Embryonic facial prominence (tissue), 1 donor: ENCODE measurements around the gene ATP11B.

Experiments
- DNase-seq: peaks from one replicate; pipeline ENCODE4 v3.0.0-alpha.2; 2016; ENCODE audit errors: extremely low spot score

Gene ATP11B

DNA sequence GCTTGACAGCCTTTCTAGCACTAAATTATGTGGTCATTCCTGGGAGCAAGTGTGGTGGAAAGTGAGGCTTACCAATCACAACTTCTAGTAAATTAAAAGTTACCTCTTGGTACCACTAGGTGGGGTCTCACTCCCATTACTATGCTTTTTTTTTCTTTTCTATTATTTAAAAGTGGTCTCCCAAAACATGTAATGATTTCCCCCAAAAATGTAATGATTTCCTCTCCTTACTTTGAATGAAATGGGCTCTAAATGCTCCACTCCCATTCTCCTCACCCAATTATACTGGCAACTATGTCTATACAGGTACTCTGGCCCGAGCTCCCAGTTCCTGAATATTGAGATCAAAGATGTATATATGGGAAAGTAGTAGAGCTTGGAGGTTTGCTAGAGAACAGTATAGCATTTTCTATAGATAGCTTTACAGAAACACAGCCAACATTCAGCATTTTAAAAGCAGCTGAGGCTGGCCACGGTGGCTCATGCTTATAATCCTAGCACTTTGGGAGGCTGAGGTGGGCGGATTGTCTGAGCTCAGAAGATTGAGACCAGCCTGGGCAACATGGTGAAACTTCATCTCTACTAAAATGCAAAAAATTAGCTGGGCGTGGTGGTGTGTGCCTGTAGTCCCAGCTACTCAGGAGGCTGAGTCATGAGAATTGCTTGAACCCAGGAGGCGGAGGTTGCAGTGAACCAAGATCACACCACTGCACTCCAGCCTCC is 116.2 kb downstream of the ATP11B start:
- DNase-seq = no peak

DNA sequence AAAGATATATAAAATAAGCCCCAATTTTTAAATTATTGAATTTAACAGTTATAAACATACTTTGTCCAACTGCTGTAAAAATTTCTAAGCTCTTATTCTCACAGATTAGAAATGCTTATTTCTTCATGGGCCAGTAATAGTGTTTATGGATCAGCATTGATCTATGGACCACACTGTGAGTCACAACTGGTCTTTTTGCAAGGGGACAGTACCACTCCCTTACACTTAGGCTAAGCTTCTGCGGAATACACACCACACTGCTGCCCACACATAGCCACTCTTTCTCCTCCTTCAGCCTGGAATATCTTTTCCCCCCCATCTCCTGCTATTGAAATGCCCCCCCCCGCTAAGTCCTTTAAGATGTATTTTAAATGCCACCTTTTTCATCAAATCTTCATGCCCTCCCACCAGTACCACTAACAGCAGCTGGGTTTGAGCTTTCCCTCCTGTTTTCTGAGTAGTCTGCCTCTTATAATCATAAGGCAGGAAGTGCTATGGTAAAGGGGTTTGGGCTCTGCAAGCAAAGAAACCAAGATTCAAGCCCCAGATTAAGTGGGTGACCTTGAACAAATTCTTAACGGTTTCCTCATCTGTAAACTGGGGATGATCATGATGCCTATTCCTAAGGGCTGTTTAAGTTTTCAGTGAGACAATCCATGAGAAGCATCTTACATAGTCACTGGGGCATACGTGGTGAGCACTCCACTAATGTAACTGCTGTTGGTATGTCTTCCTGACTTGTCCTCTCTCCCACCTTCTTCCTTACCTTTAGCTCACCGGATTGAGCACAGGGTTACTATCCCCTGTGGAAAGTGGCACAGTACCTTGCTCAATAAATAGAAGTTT is 117.9 kb downstream of the ATP11B start:
- DNase-seq = no peak

DNA sequence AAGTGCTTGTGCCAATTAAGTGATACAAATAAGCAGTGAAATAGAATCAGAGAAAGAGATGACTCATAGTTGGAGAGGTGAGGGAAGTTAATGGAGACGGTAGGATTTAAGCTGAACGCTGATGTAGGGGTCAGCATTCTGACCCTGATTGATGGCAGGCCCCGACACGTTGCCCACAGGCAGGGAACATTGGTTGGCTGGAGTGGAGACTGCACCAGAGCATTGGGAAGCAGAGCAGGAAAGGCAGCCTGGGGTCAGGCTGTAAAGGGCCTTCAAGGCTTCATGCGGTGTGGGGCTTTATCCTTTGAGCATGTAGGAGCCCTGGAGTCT is 118.4 kb downstream of the ATP11B start:
- DNase-seq = no peak

DNA sequence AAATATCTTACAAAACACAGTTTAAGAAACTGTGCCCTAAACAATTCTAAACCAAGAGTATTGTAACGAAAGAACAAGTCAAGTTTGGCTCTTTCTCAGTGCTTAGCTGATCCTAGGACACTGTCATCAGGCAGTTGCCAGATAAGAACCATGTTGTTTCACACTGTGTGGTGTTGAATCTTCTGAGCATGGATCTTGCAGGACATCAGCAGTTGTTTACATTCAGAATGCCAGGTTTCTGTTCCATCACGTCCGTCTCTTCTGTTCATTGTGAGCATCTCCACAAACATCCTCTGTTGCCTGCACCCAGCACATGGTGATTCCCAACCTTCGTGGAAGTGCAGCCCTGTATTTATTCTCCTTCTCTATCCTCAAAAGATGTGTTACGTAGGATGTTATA is 119.2 kb downstream of the ATP11B start:
- DNase-seq = no peak

DNA sequence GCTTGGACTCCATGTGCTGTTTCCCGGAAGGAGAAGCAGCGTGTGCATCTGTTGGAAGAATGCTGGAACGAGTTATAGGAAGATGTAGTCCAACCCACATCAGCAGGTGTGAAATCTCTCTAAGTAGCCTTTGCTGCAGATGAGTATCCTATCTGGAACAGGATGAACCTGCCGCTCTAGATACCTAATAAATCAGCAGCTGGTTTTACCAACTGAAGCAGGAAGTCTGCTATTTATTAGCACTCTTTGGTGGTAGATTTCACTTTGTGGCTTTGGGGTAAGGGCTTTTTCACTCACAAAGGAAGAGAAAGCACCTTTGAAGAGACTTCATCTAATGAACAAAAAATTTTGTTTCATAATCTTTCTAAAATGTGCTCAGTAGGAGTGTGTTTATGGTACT is 120.6 kb downstream of the ATP11B start:
- no peak for DNase-seq

DNA sequence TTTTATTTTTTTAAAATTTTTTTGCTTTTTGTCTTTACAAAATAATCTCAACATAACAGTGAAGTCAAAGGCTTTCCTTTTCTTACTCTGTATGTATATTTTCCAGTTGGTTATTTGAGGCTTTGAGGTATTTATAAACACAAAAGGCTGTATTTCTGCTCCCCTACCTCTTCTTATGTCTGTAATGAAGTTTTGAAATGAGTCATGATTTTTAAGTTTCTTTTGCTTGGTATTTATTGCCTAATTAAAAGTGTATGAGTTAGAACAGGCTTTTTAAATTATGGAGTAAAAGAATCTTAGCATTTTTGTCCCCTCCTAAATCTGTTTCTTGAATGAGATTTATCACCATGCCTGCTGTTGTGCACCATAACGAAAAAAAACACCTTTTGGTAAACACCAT is 121.0 kb downstream of the ATP11B start:
- no peak for DNase-seq

DNA sequence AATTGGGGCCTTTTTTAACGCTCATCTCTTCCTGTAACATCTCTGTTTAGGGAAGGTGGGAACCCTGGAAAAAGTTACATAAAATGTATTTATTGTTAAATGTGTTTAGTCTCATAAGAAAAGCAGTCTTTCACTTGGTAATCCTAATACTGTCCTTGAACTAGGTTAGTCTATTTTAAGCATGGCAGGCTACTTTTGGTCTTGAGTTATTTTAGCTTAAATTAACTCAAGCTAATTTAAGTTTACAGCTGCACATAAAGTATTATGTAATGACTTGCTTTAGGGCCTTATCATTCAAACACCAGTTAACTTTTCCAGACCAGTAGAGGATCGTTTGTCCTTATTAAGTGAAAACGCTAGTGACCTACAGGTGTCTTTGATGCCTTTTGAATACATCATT is 123.8 kb downstream of the ATP11B start:
- DNase-seq = no peak

DNA sequence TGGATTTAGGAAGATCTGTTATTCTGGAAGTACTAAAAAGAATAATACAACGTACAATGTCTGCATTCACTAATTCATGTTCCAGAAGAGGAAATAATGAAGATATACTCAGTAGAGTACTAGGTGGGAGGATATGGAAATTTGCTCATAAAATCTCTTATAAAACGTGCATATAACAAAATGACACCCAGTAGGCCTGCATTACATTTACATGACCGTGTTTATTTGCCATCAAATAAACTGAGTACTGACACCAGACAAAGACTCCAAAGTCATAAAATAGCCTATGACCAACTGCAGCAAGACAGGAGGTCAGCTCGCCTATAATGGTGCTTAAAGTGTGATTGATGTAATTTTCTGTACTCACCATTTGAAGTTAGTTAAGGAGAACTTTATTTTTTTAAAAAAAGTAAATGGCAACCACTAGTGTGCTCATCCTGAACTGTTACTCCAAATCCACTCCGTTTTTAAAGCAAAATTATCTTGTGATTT is 126.6 kb downstream of the ATP11B start:
- DNase-seq = no peak

DNA sequence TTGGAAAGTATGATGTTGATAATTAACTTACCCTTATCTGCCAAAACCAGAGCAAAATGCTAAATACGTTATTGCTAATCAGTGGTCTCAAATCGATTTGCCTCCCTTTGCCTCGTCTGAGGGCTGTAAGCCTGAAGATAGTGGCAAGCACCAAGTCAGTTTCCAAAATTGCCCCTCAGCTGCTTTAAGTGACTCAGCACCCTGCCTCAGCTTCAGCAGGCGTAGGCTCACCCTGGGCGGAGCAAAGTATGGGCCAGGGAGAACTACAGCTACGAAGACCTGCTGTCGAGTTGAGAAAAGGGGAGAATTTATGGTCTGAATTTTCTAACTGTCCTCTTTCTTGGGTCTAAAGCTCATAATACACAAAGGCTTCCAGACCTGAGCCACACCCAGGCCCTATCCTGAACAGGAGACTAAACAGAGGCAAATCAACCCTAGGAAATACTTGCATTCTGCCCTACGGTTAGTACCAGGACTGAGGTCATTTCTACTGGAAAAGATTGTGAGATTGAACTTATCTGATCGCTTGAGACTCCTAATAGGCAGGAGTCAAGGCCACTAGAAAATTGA is 127.3 kb downstream of the ATP11B start:
- DNase-seq = no peak

DNA sequence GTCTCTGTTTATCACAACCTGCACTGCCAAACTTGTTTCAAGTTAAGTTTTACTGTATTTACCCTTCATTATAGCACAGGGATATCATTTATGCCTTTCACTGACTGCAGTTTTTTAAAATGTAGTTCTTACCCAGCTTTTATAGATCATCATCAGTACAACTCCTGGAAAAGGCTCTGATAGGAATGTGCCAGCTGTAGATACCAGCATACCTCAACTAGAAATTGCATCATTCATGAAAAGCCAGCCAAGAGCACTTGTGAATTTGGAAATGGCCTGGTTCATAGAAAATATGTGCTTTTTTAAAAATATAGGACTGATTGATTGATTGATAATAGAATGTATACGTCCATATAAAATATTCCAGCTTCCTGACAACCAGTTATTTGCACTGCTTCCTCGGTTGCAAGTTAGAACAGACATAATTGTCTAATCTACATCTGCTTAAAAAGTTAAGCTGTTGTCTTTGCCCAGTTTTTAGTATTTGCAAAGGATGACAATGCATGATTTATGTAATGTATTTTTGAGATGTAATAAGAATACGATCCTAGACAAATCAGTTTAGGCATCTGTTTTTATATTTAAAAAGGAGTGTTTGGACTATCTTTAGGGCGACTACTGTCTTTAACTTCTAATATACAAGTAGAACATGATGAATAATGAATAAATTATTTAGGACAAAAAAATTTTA is 128.5 kb downstream of the ATP11B start:
- no peak for DNase-seq

DNA sequence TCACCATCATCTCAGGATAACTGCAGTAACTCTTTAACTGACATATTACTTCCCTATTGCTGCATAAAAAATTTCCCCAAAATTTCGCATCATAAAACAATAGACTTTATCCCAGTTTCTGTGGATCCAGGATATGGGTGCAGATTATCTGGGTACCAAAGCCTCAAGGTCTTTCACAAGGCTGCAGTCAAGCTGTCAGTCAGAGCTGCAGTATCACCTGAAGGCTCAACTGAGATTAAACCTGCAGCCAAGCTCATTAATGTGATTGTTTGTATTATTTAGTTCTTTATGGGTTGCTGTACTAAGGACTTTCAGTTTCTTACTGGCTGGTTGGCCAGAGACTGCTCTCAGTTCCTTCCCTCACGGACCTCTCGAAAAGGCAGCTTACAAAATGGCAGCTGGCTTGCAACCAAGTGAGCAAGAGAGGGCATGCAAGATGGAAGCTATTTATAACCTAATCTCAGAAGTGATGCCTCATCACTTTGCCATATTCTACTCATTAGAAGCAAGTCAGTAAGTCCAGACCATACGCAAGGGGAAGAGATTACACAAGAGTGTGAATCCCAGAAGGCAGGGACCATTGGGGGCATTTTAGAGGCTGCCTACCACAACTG is 132.1 kb downstream of the ATP11B start:
- no peak for DNase-seq

DNA sequence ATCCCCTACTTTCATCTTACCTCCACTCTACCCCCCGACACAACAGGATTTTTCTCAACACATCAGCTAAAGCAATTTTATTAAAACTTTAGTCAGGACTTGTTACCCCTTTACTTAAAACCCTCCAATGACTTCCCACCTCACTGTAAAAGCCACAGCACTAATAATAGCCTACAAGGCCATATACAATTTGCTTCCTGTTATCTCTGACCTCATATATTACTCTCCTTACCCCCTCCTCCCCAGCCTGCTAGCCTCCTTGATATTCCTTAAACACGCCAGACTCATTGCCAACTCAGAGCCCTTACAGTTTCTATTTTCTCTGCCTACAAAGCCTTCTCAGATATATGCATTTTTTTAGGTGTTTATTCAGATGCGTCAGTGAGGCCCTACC is 132.6 kb downstream of the ATP11B start:
- no peak for DNase-seq

DNA sequence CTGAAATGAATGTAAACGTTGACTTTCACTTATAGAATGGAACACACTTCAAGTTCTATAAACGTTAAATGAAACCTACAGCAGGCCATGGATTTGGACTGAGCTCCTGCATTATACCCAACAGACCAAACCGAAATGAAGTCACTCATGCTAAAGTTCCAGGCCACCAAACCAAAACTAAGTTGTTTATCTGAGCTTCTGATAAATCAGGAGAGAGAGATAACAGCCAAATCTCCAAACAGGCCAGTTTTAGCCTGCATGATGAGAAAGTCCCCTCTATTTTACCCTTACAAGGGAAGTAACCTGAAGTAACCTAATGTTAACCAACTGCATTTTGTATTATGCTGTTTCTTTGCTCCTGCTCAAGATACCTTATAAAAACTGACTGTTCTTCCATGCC is 142.5 kb downstream of the ATP11B start:
- DNase-seq = no peak

DNA sequence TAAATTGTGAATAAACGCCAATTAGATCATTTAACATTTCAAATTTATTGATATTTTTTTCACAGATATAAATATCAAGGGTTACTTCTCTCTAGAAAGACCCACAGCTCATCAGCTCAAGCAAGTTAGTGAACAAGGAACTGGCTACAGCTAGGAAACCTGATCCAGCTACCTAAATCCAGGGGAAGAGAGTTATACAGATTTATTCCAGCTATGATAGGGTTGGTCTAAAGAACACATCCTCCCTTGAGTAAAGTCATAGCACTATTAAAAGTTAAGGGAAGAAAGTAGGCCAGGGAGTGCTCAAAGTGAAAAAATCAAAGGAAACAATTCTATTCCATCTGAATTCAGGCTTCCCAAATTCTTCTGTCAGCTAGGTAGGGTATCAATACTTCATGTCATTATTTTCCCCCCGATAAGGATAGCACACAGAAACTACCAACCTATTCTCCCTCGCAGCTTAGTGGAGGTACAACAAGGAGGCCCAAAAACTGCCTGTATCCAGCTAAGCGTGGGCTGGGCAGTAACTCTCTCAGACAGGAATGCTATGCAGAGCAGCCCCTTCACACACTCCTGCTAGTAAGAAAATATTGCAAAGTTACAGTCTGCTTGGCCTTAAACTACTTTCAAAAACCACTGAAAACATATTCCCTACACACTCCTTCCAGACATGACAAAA is 143.1 kb downstream of the ATP11B start:
- no peak for DNase-seq

DNA sequence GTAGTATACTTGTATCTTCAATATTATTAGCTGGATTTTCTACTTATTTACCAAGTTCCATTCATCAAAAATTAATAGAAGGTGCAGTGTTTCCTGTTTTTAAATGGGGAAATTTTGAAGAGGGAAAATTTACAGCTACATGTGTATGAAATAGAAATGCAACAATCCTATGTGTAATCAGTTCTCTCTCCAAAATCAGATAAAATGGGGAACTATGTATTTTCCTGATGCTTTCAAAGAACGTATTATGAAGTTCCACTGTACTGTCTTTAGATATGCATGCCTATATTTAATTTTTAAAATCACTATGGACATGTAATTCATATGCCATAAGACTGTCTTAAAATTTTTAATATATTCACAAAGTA is 143.6 kb downstream of the ATP11B start:
- DNase-seq = no peak

DNA sequence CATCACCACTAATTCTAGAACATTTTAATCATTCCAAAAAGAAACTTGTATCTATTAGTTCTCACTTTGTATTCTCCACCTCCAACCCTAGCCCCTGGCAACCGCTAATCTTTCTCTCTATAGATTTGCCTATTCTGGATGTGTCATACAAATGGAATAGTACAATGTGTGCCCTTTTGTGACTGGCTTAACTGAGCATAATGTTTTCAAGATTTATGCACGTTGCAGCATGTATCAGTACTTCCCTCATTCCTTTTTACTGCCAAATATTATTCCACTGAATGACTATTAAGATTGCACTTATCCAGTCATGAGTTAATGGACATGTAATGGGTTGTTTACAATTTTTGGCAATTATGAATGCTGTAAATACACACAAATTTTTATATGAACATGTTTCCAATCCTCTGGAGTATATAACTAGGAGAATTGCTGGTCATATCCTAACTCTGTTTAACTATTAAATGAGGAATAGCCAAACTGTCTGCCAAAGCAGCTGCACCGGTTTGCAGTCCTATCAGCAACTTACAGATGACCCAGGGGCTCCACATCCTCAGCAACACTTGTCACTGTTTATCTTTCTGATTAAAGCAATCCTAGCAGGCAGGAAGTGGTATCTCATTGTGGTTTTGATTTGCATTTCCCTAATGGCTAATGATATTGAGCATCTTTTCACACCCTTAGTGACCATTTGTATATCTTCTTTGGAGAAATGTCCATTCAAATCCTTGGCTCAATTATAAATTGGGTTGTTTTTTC is 144.2 kb downstream of the ATP11B start:
- DNase-seq = no peak

DNA sequence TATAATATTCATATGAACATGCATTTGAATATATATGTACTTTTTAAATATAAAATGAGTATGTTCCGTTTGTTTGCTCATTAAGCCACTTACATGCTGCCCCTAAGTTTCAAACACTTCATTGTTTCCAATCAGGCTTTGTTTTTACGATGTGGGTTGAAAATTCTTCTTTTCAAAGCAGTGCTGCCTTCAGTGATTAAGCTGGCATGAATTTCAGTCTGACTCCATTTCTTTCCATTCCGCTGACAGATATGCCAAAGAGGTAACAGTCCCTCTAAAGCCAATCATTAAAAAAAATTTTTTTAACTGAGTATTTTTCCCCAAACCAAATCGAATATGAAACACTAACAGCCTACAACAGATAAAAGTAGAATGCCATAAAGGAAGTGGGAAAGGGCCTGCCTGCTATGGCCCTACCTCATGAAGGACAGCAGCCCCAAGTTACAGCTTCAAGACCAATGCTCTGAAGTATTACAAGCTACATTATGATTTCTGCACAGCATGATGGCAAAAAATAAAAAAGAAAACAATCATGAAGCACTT is 147.0 kb downstream of the ATP11B start:
- no peak for DNase-seq

DNA sequence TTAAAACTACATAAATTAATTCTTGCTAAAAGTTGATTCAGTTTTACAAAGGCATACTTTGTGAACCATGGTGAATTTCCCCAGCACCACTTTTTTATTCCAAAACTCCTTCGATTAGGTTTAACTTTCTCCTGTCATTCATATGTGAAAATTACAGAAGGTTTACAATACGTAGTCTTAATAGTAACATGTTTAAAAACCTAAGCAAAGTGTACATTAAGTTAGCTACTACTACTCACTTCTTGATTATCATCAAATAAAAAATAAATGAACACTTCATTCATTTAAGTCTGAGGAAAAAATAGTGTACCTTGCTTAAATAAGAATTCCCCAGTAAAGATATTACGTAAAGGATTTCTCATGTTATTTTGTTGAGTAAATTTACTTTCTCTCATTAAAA is 148.4 kb downstream of the ATP11B start:
- DNase-seq = no peak

DNA sequence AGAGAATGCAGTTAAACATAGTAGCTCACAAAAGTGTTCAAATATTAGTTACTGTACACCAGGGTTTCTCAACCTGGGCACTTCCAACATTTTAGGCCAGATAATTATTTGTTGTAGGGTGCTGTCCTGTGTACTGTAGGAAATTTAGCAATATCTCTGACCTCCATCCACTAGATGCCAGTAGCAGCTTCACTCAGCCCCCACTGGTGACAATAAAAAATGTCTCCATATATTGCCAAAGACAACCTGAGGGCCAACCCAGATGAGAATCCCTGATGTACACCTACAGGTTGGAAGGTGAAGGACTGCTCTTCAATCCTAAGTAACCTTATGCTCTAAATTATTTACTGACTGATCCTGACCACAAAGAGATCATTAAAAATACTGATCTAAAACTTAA is 154.6 kb downstream of the ATP11B start:
- no peak for DNase-seq

DNA sequence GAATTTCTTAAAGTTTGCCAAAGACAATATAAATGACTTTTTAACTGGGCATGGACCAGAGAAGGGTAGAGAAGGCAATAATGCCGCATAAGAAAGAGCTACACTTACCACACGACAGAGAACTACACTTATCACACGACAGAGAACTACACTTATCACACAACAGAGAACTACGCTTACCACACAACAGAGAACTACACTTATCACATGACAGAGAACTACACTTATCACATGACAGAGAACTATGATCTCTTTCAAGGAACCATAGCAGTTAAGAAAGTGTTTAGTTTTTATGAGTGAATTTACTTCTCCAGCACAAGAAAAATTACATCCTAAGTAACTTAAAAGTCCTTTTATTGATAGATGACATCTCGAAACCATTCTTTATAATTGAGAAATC is 155.0 kb downstream of the ATP11B start:
- DNase-seq = no peak
